Sigmoid colon (tissue), 4 donors: Measurements from ENCODE around the gene SHFL.

Experiments used
- POLR2A ChIP-seq, 2 donors: fragments of 450-650 bp; IDR thresholded peaks; one replicate each; pipeline ENCODE4 v1.6.1; 2016; ENCODE audit warnings: antibody characterized with exemption in 2 of 2, mild to moderate bottlenecking in 2 of 2, moderate library complexity in 2 of 2
- POLR2AphosphoS5 ChIP-seq, 4 donors: sonication (generic); formaldehyde crosslinking; IDR thresholded peaks; one replicate each; pipeline ENCODE4 v1.6.1; 2017; ENCODE audit warnings: antibody characterized with exemption in 4 of 4
- TF ChIP-seq, protein P1 (sequence below), 4 experiments: fragments of 450-650 bp in 3 of 4; fragments of 200-600 bp in 1 of 4; IDR thresholded peaks; one replicate each; pipeline ENCODE4 v1.5.1; 2016 to 2019; ENCODE audit warnings: antibody characterized with exemption in 4 of 4, mild to moderate bottlenecking in 3 of 4, moderate library complexity in 2 of 4

DNA sequence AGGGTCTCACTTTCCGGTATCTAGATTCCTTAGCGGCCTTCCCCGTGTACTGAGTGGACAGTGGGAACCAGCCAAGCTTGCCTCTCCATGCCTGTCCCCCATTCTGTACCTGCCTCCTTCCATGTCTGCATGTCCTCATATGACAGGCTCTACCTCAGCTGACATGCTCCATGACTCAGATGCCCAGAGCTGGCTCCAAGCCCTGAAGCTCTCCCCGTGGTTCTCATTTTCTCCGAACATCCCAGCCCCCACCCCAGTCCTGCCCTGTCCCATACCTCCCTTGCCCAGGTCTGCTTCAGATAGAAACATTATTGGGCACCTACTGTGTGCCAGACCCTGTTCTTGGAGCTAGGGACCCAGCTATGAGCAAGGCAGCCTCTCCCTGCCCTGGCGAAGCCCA, 17.1 kb upstream of the SHFL start:
- TF ChIP-seq POLR2A (IDR thresholded peaks at IDR 0.05) = no peak
- TF ChIP-seq, protein P1, sequence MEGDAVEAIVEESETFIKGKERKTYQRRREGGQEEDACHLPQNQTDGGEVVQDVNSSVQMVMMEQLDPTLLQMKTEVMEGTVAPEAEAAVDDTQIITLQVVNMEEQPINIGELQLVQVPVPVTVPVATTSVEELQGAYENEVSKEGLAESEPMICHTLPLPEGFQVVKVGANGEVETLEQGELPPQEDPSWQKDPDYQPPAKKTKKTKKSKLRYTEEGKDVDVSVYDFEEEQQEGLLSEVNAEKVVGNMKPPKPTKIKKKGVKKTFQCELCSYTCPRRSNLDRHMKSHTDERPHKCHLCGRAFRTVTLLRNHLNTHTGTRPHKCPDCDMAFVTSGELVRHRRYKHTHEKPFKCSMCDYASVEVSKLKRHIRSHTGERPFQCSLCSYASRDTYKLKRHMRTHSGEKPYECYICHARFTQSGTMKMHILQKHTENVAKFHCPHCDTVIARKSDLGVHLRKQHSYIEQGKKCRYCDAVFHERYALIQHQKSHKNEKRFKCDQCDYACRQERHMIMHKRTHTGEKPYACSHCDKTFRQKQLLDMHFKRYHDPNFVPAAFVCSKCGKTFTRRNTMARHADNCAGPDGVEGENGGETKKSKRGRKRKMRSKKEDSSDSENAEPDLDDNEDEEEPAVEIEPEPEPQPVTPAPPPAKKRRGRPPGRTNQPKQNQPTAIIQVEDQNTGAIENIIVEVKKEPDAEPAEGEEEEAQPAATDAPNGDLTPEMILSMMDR (IDR thresholded peaks at IDR 0.05) = no peak
- TF ChIP-seq POLR2AphosphoS5 (IDR thresholded peaks at IDR 0.05) = no peak
